GM23338 (cell line): ENCODE measurements around the gene TWIST2.

Experiments used
- JUNB ChIP-seq: IDR thresholded peaks from one replicate; pipeline ENCODE4 v1.6.1; 2016; ENCODE audit warnings: antibody characterized with exemption; ENCODE audit not compliant: unreplicated experiment
- TF ChIP-seq, protein P1 (sequence below): IDR thresholded peaks from one replicate; pipeline ENCODE4 v1.6.1; 2018; ENCODE audit warnings: antibody characterized with exemption; ENCODE audit not compliant: unreplicated experiment

DNA sequence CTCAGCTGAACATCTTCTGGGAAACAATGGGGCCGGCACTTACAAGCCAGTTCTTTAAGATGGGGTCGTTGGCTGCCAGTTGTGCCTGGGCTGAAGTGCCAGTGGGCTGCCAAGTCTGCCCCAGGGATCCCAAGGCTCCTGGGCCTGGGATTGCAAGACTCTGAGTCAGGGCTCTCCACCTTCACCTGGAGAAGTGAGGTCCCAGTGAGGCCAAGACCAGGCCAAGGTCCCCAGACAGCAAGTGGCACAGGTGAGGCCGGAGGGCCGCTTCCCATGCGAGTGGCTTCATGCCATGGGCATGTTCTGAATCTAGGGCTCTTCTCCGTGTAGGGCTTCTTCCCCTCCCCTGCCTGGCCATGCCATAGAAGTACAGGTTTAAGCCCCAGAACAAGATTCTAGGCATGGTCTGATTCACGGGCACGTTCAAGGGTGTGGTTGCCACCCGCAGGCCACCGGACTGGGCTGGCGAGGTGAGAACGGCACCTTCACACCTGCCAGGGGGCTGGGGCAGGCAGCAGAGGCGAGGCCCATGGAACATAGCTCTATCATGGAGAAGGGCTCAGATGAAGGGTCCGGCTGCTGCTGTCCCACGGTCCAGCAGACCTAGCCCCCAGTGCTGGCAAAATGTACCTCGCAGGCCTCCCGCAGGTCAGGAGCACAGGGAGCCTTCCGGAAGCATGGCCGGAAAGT is 36.4 kb downstream of the TWIST2 start:
- TF ChIP-seq JUNB, result no peak
- TF ChIP-seq, protein P1, sequence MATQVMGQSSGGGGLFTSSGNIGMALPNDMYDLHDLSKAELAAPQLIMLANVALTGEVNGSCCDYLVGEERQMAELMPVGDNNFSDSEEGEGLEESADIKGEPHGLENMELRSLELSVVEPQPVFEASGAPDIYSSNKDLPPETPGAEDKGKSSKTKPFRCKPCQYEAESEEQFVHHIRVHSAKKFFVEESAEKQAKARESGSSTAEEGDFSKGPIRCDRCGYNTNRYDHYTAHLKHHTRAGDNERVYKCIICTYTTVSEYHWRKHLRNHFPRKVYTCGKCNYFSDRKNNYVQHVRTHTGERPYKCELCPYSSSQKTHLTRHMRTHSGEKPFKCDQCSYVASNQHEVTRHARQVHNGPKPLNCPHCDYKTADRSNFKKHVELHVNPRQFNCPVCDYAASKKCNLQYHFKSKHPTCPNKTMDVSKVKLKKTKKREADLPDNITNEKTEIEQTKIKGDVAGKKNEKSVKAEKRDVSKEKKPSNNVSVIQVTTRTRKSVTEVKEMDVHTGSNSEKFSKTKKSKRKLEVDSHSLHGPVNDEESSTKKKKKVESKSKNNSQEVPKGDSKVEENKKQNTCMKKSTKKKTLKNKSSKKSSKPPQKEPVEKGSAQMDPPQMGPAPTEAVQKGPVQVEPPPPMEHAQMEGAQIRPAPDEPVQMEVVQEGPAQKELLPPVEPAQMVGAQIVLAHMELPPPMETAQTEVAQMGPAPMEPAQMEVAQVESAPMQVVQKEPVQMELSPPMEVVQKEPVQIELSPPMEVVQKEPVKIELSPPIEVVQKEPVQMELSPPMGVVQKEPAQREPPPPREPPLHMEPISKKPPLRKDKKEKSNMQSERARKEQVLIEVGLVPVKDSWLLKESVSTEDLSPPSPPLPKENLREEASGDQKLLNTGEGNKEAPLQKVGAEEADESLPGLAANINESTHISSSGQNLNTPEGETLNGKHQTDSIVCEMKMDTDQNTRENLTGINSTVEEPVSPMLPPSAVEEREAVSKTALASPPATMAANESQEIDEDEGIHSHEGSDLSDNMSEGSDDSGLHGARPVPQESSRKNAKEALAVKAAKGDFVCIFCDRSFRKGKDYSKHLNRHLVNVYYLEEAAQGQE, result no peak
